ENCODE data around the gene DAGLB. TPM values are rescaled to one million over a fixed set of nuclear protein-coding genes. Genes with fewer than 3 reads are reported as not detected.

The DAGLB gene
- total RNA-seq, 1 donor from 2014 or later, result 28.3 TPM

- Histone ChIP-seq H3K9me3 (ENCODE audit: insufficient read depth, low read depth, low read length) (no peaks in the 10 kb centered on the region), H4K20me1 (ENCODE audit: insufficient read depth, low read length) (peaks cover 17% of the 10 kb centered on the region), H3K27ac (ENCODE audit: low read depth, low read length) (no peak overlapping the region), H3K27me3 (ENCODE audit: insufficient read depth, low read length) (no peaks in the 10 kb centered on the region), H3K79me2 (ENCODE audit: insufficient read depth, low read length) (peaks cover 8% of the 10 kb centered on the region), H3K4me1 (ENCODE audit: insufficient read depth, low read length) (no peaks in the 10 kb centered on the region), H3K36me3 (ENCODE audit: insufficient read depth, low read length) (peaks cover 31% of the 10 kb centered on the region), H3K4me3 (ENCODE audit: insufficient read depth, low read depth, low read length) (no peak overlapping the region), H3K4me2 (ENCODE audit: low read length) (no peak overlapping the region), H2AFZ (ENCODE audit: low read depth, low read length) (no peak overlapping the region), H3K9ac (ENCODE audit: low read length) (no peak overlapping the region)
- no peak overlapping the region for H3K27ac Mint-ChIP-seq (ENCODE audit: unreplicated experiment)
- peaks cover 22% of the 10 kb centered on the region for H3K36me3 Mint-ChIP-seq (ENCODE audit: low read depth, unreplicated experiment)
- peak; percentile 34 for DNase-seq (ENCODE audit: low read depth)
- no peaks in the 10 kb centered on the region for H3K27me3 Mint-ChIP-seq (ENCODE audit: low read depth, unreplicated experiment)
- FAIRE-seq, result no peak
- TF ChIP-seq CTCF (IDR thresholded peaks at IDR 0.05; ENCODE audit: insufficient read depth, low read depth, low read length) (no peak), EZH2 (IDR thresholded peaks at IDR 0.05; ENCODE audit: insufficient read depth, low read length) (no peak)
- peaks cover 4% of the 10 kb centered on the region for H3K4me1 Mint-ChIP-seq (ENCODE audit: low read depth, unreplicated experiment)
- H3K4me3 Mint-ChIP-seq (ENCODE audit: unreplicated experiment), result no peak overlapping the region
- H3K9me3 Mint-ChIP-seq (ENCODE audit: unreplicated experiment), result no peaks in the 10 kb centered on the region
These were observed 28.4 kb downstream of the DAGLB start for GRCh38 chr7:6419310-6419773.

GRCh38 chr7:6417408-6417807, 30.3 kb downstream of the DAGLB start:
- H3K4me3 Mint-ChIP-seq (ENCODE audit: unreplicated experiment), result no peak overlapping the region
- H3K9me3 ChIP-seq (ENCODE audit: insufficient read depth, low read depth, low read length), result no peaks in the 10 kb centered on the region
- H3K4me1 ChIP-seq (ENCODE audit: insufficient read depth, low read length), result no peaks in the 10 kb centered on the region
- H4K20me1 ChIP-seq (ENCODE audit: insufficient read depth, low read length), result peaks cover 24% of the 10 kb centered on the region
- H3K4me1 Mint-ChIP-seq (ENCODE audit: low read depth, unreplicated experiment), result peaks cover 4% of the 10 kb centered on the region
- no peaks in the 10 kb centered on the region for H3K27me3 Mint-ChIP-seq (ENCODE audit: low read depth, unreplicated experiment)
- no peak for DNase-seq (ENCODE audit: low read depth)
- H3K9me3 Mint-ChIP-seq (ENCODE audit: unreplicated experiment), result no peaks in the 10 kb centered on the region
- H3K27ac ChIP-seq (ENCODE audit: low read depth, low read length), result no peak overlapping the region
- TF ChIP-seq EZH2 (IDR thresholded peaks at IDR 0.05; ENCODE audit: insufficient read depth, low read length), result no peak
- no peak for TF ChIP-seq CTCF (IDR thresholded peaks at IDR 0.05; ENCODE audit: insufficient read depth, low read depth, low read length)
- H3K27ac Mint-ChIP-seq (ENCODE audit: unreplicated experiment), result peak overlapping the region; percentile 47
- no peak overlapping the region for H3K9ac ChIP-seq (ENCODE audit: low read length)
- peaks cover 22% of the 10 kb centered on the region for H3K36me3 Mint-ChIP-seq (ENCODE audit: low read depth, unreplicated experiment)
- H3K79me2 ChIP-seq (ENCODE audit: insufficient read depth, low read length), result peaks cover 13% of the 10 kb centered on the region
- H3K4me3 ChIP-seq (ENCODE audit: insufficient read depth, low read depth, low read length), result no peak overlapping the region
- H3K36me3 ChIP-seq (ENCODE audit: insufficient read depth, low read length), result peaks cover 33% of the 10 kb centered on the region
- no peak overlapping the region for H3K4me2 ChIP-seq (ENCODE audit: low read length)
- H2AFZ ChIP-seq (ENCODE audit: low read depth, low read length), result no peak overlapping the region
- no peaks in the 10 kb centered on the region for H3K27me3 ChIP-seq (ENCODE audit: insufficient read depth, low read length)
- no peak for FAIRE-seq

- Histone ChIP-seq H3K79me2 (ENCODE audit: insufficient read depth, low read length) (peaks cover 13% of the 10 kb centered on the region), H3K4me2 (ENCODE audit: low read length) (no peak overlapping the region), H3K27ac (ENCODE audit: low read depth, low read length) (no peak overlapping the region), H2AFZ (ENCODE audit: low read depth, low read length) (no peak overlapping the region), H3K36me3 (ENCODE audit: insufficient read depth, low read length) (peaks cover 34% of the 10 kb centered on the region), H3K4me3 (ENCODE audit: insufficient read depth, low read depth, low read length) (no peak overlapping the region), H4K20me1 (ENCODE audit: insufficient read depth, low read length) (peaks cover 23% of the 10 kb centered on the region), H3K9me3 (ENCODE audit: insufficient read depth, low read depth, low read length) (no peaks in the 10 kb centered on the region), H3K9ac (ENCODE audit: low read length) (no peak overlapping the region), H3K27me3 (ENCODE audit: insufficient read depth, low read length) (no peaks in the 10 kb centered on the region), H3K4me1 (ENCODE audit: insufficient read depth, low read length) (no peaks in the 10 kb centered on the region)
- Mint-ChIP-seq H3K36me3 (ENCODE audit: low read depth, unreplicated experiment) (peaks cover 24% of the 10 kb centered on the region), H3K4me3 (ENCODE audit: unreplicated experiment) (peak overlapping the region; percentile 34), H3K27ac (ENCODE audit: unreplicated experiment) (peak overlapping the region; percentile 47), H3K9me3 (ENCODE audit: unreplicated experiment) (no peaks in the 10 kb centered on the region), H3K27me3 (ENCODE audit: low read depth, unreplicated experiment) (no peaks in the 10 kb centered on the region), H3K4me1 (ENCODE audit: low read depth, unreplicated experiment) (peaks cover 4% of the 10 kb centered on the region)
- FAIRE-seq, result no peak
- no peak for DNase-seq (ENCODE audit: low read depth)
- TF ChIP-seq EZH2 (IDR thresholded peaks at IDR 0.05; ENCODE audit: insufficient read depth, low read length), result no peak
- TF ChIP-seq CTCF (IDR thresholded peaks at IDR 0.05; ENCODE audit: insufficient read depth, low read depth, low read length), result no peak
These were observed 31.1 kb downstream of the DAGLB start for GRCh38 chr7:6416516-6417145.

Data from astrocyte (in vitro differentiated cells and primary cell).